GM21367 (cell line): ENCODE data around the gene MYLK.

Experiments used
- ATAC-seq: cut with Tn5 transposase; IDR thresholded peaks from one replicate; pipeline ENCODE4 v1.9.1; 2021; ENCODE audit not compliant: unreplicated experiment

The MYLK gene

GRCh38 chr3:123564056-123564455, 320.1 kb downstream of the MYLK start:
- ATAC-seq: no peak

- no peak for ATAC-seq
Measured at GRCh38 chr3:123562547-123562946, 321.6 kb downstream of the MYLK start.

- no peak for ATAC-seq
Measured at GRCh38 chr3:123561188-123561587, 322.9 kb downstream of the MYLK start.
